GM19023 (cell line): Measurements from ENCODE around the gene RAB38.

Source experiments
- ATAC-seq: cut with Tn5 transposase; IDR thresholded peaks from one replicate; pipeline ENCODE4 v1.9.1; 2021; ENCODE audit warnings: mild to moderate bottlenecking, moderate library complexity; ENCODE audit not compliant: unreplicated experiment

RAB38 gene

GRCh38 chr11:88105526-88105925 is 69.7 kb downstream of the RAB38 start:
- ATAC-seq = no peak

GRCh38 chr11:88104408-88104807 is 70.8 kb downstream of the RAB38 start:
- no peak for ATAC-seq

GRCh38 chr11:88103337-88104206 is 71.7 kb downstream of the RAB38 start:
- ATAC-seq = peak; percentile 80

- no peak for ATAC-seq
These were observed 72.7 kb downstream of the RAB38 start for GRCh38 chr11:88102598-88102934.

GRCh38 chr11:88101881-88102597 is 73.2 kb downstream of the RAB38 start:
- ATAC-seq = no peak

GRCh38 chr11:88100151-88100550 is 75.1 kb downstream of the RAB38 start:
- ATAC-seq = no peak

- ATAC-seq = no peak
These were observed 77.0 kb downstream of the RAB38 start for GRCh38 chr11:88098289-88098688.

- no peak for ATAC-seq
These were observed 86.1 kb downstream of the RAB38 start for GRCh38 chr11:88089134-88089533.

- ATAC-seq = no peak
These were observed 87.9 kb downstream of the RAB38 start for GRCh38 chr11:88087337-88087736.

- ATAC-seq = no peak
These were observed 88.9 kb downstream of the RAB38 start for GRCh38 chr11:88086297-88086696.

GRCh38 chr11:88070437-88070836 is 104.8 kb downstream of the RAB38 start:
- ATAC-seq = no peak

GRCh38 chr11:88068848-88069554 is 106.2 kb downstream of the RAB38 start:
- ATAC-seq = no peak

- ATAC-seq = no peak
These were observed 109.2 kb downstream of the RAB38 start for GRCh38 chr11:88066090-88066489.

- ATAC-seq = no peak
These were observed 111.0 kb downstream of the RAB38 start for GRCh38 chr11:88064097-88064705.
